ENCODE data around the gene ANKRD11. TPM values are rescaled to one million over a fixed set of nuclear protein-coding genes. Genes with fewer than 3 reads are reported as not detected.

ANKRD11 gene
- total RNA-seq, 1 experiment from 2014 or later = 99.4 TPM

DNA sequence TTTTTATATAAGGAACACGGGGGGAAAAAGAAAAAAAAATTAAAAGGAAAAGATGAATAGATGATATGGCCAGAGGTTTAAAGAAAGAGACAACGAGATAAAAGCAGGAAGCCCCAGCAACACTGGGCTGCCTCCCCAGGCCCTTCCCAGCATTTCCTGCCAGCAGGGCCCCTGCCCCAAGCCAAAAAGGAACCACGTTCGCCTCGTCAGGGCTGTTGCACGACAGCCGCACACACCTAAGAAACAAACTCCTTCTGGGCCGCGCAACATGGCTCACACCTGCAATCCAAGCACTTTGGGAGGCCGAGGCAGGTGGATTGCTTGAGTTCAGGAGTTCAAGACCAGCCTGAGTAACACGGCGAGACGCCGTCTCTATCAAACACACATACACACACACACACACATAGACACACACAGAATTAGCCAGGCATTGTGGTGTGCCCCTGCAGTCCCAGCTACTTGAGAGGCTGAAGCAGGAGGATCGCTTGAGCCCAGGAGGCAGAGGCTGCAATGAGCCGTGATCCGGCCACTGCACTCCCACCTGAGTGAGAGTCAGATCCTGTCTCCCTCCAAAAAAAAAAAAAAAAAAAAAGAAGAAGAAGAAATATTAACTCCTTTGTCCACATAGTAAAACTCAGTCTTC is 83.0 kb downstream of the ANKRD11 start:
- Histone ChIP-seq H3K36me3 (ENCODE audit: control insufficient read depth, insufficient read depth, low read length) (no peaks in the 10 kb centered on the region), H3K4me3 (ENCODE audit: low read depth in 2 of 2, low read length in 2 of 2) (no peak overlapping the region), H3K27ac (ENCODE audit: low read length) (no peak overlapping the region), H3K27me3 (ENCODE audit: control insufficient read depth, insufficient read depth, low read length) (no peaks in the 10 kb centered on the region), H3K9me3 (ENCODE audit: control insufficient read depth, insufficient read depth, low read depth, low read length) (no peaks in the 10 kb centered on the region), H3K4me1 (ENCODE audit: control insufficient read depth, insufficient read depth, low read length) (peaks cover 70% of the 10 kb centered on the region)
- in situ Hi-C loops (cut with HindIII; ENCODE audit: low pct_unique_long_range_greater_than_20kb, low sequenced_read_pairs) = no loop called here
- ATAC-seq (no peak), DNase-seq (ENCODE audit: low read depth, low spot score) (no peak)
- no TSS peak for BruUV-seq (replicated peaks)
- intact Hi-C loops (cut with micrococcal nuclease; ENCODE audit: unreplicated experiment) = no loop called here
- ChIA-PET POLR2A (no interaction called here), CTCF (no interaction called here)
- TF ChIP-seq SIN3A (IDR thresholded peaks at IDR 0.05; ENCODE audit: borderline replicate concordance, insufficient read depth, low read depth, low read length) = no peak
- no peak for TF ChIP-seq TCF7L2 (IDR thresholded peaks at IDR 0.05; ENCODE audit: low read depth, low read length)
- TF ChIP-seq REST (IDR thresholded peaks at IDR 0.05; ENCODE audit: insufficient read depth in 1 of 2, low read depth in 2 of 2, low read length in 1 of 2) = no peak
- no peak for TF ChIP-seq POLR2AphosphoS5 (IDR thresholded peaks at IDR 0.05; ENCODE audit: low read depth, low read length)
- TF ChIP-seq, protein P1, sequence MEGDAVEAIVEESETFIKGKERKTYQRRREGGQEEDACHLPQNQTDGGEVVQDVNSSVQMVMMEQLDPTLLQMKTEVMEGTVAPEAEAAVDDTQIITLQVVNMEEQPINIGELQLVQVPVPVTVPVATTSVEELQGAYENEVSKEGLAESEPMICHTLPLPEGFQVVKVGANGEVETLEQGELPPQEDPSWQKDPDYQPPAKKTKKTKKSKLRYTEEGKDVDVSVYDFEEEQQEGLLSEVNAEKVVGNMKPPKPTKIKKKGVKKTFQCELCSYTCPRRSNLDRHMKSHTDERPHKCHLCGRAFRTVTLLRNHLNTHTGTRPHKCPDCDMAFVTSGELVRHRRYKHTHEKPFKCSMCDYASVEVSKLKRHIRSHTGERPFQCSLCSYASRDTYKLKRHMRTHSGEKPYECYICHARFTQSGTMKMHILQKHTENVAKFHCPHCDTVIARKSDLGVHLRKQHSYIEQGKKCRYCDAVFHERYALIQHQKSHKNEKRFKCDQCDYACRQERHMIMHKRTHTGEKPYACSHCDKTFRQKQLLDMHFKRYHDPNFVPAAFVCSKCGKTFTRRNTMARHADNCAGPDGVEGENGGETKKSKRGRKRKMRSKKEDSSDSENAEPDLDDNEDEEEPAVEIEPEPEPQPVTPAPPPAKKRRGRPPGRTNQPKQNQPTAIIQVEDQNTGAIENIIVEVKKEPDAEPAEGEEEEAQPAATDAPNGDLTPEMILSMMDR (IDR thresholded peaks at IDR 0.05) = no peak

DNA sequence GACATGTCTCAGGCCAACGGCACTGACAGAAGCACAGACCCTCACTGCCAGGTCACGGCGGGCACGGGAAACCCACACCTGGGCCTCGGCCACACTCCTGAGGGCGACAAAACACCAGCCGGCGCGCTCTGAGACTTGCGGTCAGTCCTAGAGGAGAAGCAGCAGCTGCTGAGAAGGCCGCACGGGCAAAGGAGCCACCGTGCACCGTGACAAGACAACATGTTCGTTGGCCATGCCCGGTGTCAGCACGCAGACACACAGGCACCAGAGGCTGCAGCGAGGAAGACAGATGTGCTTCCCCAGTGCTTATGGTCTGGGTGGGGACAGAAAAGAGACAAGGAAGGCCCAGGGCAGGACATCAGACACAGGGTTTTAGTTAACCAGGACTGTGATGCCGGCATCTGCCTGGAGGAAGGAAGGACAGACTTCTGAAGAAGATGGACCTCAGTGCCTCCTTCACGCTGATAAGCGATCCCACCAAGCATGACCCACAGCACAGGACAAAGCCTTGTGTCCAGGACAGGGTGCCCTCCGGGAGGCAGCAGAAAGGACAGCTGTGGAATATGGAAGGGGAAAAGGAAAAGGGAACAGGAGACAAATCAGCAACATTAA is 84.0 kb downstream of the ANKRD11 start:
- H3K27ac ChIP-seq (ENCODE audit: low read length) = no peak overlapping the region
- POLR2A ChIA-PET = no interaction called here
- H3K4me3 ChIP-seq (ENCODE audit: low read depth in 2 of 2, low read length in 2 of 2) = no peak overlapping the region
- no peak for DNase-seq (ENCODE audit: low read depth, low spot score)
- intact Hi-C loops (cut with micrococcal nuclease; ENCODE audit: unreplicated experiment) (no loop called here), in situ Hi-C loops (cut with HindIII; ENCODE audit: low pct_unique_long_range_greater_than_20kb, low sequenced_read_pairs) (no loop called here)
- H3K27me3 ChIP-seq (ENCODE audit: control insufficient read depth, insufficient read depth, low read length) = no peaks in the 10 kb centered on the region
- CTCF ChIA-PET = no interaction called here
- TF ChIP-seq, protein P1 (IDR thresholded peaks at IDR 0.05) = no peak
- TF ChIP-seq REST (IDR thresholded peaks at IDR 0.05; ENCODE audit: insufficient read depth in 1 of 2, low read depth in 2 of 2, low read length in 1 of 2) = no peak
- TF ChIP-seq SIN3A (IDR thresholded peaks at IDR 0.05; ENCODE audit: borderline replicate concordance, insufficient read depth, low read depth, low read length) = no peak
- TF ChIP-seq TCF7L2 (IDR thresholded peaks at IDR 0.05; ENCODE audit: low read depth, low read length) = no peak
- no peak for TF ChIP-seq POLR2AphosphoS5 (IDR thresholded peaks at IDR 0.05; ENCODE audit: low read depth, low read length)
- ATAC-seq = no peak
- H3K36me3 ChIP-seq (ENCODE audit: control insufficient read depth, insufficient read depth, low read length) = no peaks in the 10 kb centered on the region
- peaks cover 73% of the 10 kb centered on the region for H3K4me1 ChIP-seq (ENCODE audit: control insufficient read depth, insufficient read depth, low read length)
- H3K9me3 ChIP-seq (ENCODE audit: control insufficient read depth, insufficient read depth, low read depth, low read length) = no peaks in the 10 kb centered on the region
- no TSS peak for BruUV-seq (replicated peaks)

All from Panc1 (cell line).